Activated CD4-positive, alpha-beta T cell treated with anti-CD3 and anti-CD28 coated beads, Interleukin-2, Interleukin-4, amounts not matched to agents 100 ng/mL and 50 ng/mL, durations not matched to agents 16 hours and 8 hours (primary cell): ENCODE data around the gene TSHR.

Source experiments
- DNase-seq: peaks from one replicate; pipeline ENCODE4 v3.0.0-alpha.2; 2020; ENCODE audit warnings: low spot score

TSHR gene

GRCh38 chr14:81137316-81137715, 181.9 kb downstream of the TSHR start:
- DNase-seq = no peak

- DNase-seq = no peak
Observed at GRCh38 chr14:81138429-81138828, 183.0 kb downstream of the TSHR start.

GRCh38 chr14:81141426-81141825, 186.0 kb downstream of the TSHR start:
- no peak for DNase-seq

GRCh38 chr14:81143793-81144192, 188.4 kb downstream of the TSHR start:
- no peak for DNase-seq

- no peak for DNase-seq
Observed at GRCh38 chr14:81144824-81145603, 189.6 kb downstream of the TSHR start.

- DNase-seq = no peak
Observed at GRCh38 chr14:81147140-81147897, 191.9 kb downstream of the TSHR start.

- DNase-seq = no peak
Observed at GRCh38 chr14:81148635-81149034, 193.2 kb downstream of the TSHR start.

- peak; percentile 32 for DNase-seq
Observed at GRCh38 chr14:81153187-81153586, 197.8 kb downstream of the TSHR start.

GRCh38 chr14:81157431-81157830, 202.0 kb downstream of the TSHR start:
- DNase-seq = no peak

GRCh38 chr14:81161088-81161487, 205.7 kb downstream of the TSHR start:
- no peak for DNase-seq

- DNase-seq = no peak
Observed at GRCh38 chr14:81161749-81162148, 206.3 kb downstream of the TSHR start.

GRCh38 chr14:81162941-81163340, 207.5 kb downstream of the TSHR start:
- no peak for DNase-seq

- DNase-seq = peak; percentile 84
Observed at GRCh38 chr14:81164167-81164774, 208.8 kb downstream of the TSHR start.

GRCh38 chr14:81165188-81165587, 209.8 kb downstream of the TSHR start:
- DNase-seq = no peak

GRCh38 chr14:81166121-81166520, 210.7 kb downstream of the TSHR start:
- DNase-seq = no peak

- no peak for DNase-seq
Observed at GRCh38 chr14:81169267-81169666, 213.8 kb downstream of the TSHR start.

- DNase-seq = no peak
Observed at GRCh38 chr14:81169711-81170103, 214.3 kb downstream of the TSHR start.

GRCh38 chr14:81170104-81170828, 214.8 kb downstream of the TSHR start:
- peak; percentile 88 for DNase-seq

- no peak for DNase-seq
Observed at GRCh38 chr14:81170829-81171195, 215.4 kb downstream of the TSHR start.

- no peak for DNase-seq
Observed at GRCh38 chr14:81172353-81172752, 216.9 kb downstream of the TSHR start.

GRCh38 chr14:81172881-81173280, 217.5 kb downstream of the TSHR start:
- DNase-seq = no peak

GRCh38 chr14:81176241-81176640, 220.8 kb downstream of the TSHR start:
- DNase-seq = no peak
